Measurements from ENCODE around the gene LMX1A.

LMX1A gene

DNA sequence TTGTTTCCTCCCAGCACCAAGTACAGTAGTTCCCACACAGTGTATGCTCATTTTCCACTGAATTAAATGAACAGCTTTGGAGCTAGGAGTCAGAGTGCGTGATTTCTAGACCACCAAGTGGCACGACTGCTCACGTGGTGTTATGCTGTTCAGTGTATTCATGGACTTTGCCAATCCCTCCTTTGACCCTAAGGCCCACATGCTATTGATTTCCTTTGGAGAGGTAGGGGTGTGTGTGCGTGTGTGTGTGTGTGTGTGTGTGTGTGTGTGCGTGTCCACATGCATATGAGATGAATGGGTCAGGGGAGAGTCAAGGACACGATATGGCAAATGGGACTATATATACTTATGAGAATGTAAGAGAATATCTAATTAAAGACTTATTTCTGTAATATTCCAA, 177.2 kb downstream of the LMX1A start:
- no peaks in the 10 kb centered on the region for H3K36me3 ChIP-seq (ENCODE audit: control insufficient read depth in 2 of 2, insufficient read depth in 1 of 2, low read length in 2 of 2)
- no peaks in the 10 kb centered on the region for H3K4me1 ChIP-seq (ENCODE audit: control insufficient read depth, insufficient read depth, low read length)
- TF ChIP-seq KLF10 (tag by site-specific recombination; IDR thresholded peaks at IDR 0.05) (no peak), ZNF19 (tag by site-specific recombination; IDR thresholded peaks at IDR 0.05; ENCODE audit: low read depth) (no peak), BCL11A (tag by site-specific recombination; IDR thresholded peaks at IDR 0.05; ENCODE audit: low read depth) (no peak), ZNF302 (tag by site-specific recombination; IDR thresholded peaks at IDR 0.05; ENCODE audit: low read depth) (no peak), ZNF521 (tag by site-specific recombination; IDR thresholded peaks at IDR 0.05) (no peak), IKZF3 (tag by site-specific recombination; IDR thresholded peaks at IDR 0.05) (no peak), YY1 (tag by site-specific recombination; IDR thresholded peaks at IDR 0.05) (no peak), ZNF174 (tag by site-specific recombination; IDR thresholded peaks at IDR 0.05) (no peak), ZNF510 (tag by site-specific recombination; IDR thresholded peaks at IDR 0.05; ENCODE audit: insufficient replicate concordance) (no peak), KLF1 (tag by site-specific recombination; IDR thresholded peaks at IDR 0.05) (no peak), ZNF394 (tag by site-specific recombination; IDR thresholded peaks at IDR 0.05; ENCODE audit: borderline replicate concordance) (no peak)
- TF ChIP-seq, protein P1, sequence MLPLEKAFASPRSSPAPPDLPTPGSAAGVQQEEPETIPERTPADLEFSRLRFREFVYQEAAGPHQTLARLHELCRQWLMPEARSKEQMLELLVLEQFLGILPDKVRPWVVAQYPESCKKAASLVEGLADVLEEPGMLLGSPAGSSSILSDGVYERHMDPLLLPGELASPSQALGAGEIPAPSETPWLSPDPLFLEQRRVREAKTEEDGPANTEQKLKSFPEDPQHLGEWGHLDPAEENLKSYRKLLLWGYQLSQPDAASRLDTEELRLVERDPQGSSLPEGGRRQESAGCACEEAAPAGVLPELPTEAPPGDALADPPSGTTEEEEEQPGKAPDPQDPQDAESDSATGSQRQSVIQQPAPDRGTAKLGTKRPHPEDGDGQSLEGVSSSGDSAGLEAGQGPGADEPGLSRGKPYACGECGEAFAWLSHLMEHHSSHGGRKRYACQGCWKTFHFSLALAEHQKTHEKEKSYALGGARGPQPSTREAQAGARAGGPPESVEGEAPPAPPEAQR (tag by site-specific recombination; IDR thresholded peaks at IDR 0.05) = no peak
- no peak overlapping the region for H3K27ac ChIP-seq (ENCODE audit: extremely low read depth, low read depth, low read length)
- H3K9me3 ChIP-seq (ENCODE audit: control insufficient read depth, insufficient read depth, low read depth, low read length) = no peaks in the 10 kb centered on the region
- H3K4me3 ChIP-seq (ENCODE audit: low read depth, low read length) = no peak overlapping the region
- ChIA-PET POLR2A (no interaction called here), CTCF (interaction anchor here (1.3 kb wide), 1 partner anchor 78 kb away, joined by 3 read pairs; no protein-coding TSS in a partner anchor)

DNA sequence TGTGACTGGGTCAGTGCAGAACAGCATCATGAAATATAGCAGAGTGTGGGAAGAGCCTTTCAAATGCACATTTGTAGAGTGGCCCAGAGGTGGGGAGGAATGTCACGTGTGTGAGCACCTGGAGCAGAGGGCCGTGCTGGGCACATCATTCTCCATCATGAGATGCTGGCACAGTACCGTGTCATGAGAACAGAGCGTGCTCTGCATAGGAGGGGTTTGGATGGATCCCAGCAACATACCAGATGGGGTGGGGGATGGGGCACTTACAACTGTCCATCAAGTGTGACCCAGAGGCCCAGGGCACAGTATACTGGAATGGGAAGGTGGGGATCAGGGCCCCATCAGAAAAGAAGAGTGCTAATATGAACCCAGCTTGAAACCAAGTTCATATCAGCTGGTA, 182.0 kb downstream of the LMX1A start:
- no peak for TF ChIP-seq ZNF157 (tag by site-specific recombination; IDR thresholded peaks at IDR 0.05)
- no peak for TF ChIP-seq ZNF112 (tag by site-specific recombination; IDR thresholded peaks at IDR 0.05)
- no peak for TF ChIP-seq GFI1B (tag by site-specific recombination; IDR thresholded peaks at IDR 0.05)
- no peak for TF ChIP-seq ZBTB1 (tag by site-specific recombination; IDR thresholded peaks at IDR 0.05)
- no peak for TF ChIP-seq ZFP3 (tag by site-specific recombination; IDR thresholded peaks at IDR 0.05; ENCODE audit: low read depth)
- TF ChIP-seq, protein P2, sequence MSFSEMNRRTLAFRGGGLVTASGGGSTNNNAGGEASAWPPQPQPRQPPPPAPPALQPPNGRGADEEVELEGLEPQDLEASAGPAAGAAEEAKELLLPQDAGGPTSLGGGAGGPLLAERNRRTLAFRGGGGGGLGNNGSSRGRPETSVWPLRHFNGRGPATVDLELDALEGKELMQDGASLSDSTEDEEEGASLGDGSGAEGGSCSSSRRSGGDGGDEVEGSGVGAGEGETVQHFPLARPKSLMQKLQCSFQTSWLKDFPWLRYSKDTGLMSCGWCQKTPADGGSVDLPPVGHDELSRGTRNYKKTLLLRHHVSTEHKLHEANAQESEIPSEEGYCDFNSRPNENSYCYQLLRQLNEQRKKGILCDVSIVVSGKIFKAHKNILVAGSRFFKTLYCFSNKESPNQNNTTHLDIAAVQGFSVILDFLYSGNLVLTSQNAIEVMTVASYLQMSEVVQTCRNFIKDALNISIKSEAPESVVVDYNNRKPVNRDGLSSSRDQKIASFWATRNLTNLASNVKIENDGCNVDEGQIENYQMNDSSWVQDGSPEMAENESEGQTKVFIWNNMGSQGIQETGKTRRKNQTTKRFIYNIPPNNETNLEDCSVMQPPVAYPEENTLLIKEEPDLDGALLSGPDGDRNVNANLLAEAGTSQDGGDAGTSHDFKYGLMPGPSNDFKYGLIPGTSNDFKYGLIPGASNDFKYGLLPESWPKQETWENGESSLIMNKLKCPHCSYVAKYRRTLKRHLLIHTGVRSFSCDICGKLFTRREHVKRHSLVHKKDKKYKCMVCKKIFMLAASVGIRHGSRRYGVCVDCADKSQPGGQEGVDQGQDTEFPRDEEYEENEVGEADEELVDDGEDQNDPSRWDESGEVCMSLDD (tag by site-specific recombination; IDR thresholded peaks at IDR 0.05) = no peak
- CTCF ChIA-PET = interaction anchor here (0.7 kb wide), 1 partner anchor 197 kb away, joined by 4 read pairs; no protein-coding TSS in a partner anchor
- no peaks in the 10 kb centered on the region for H3K9me3 ChIP-seq (ENCODE audit: control insufficient read depth, insufficient read depth, low read depth, low read length)
- POLR2A ChIA-PET = no interaction called here
- no peaks in the 10 kb centered on the region for H3K36me3 ChIP-seq (ENCODE audit: control insufficient read depth in 2 of 2, insufficient read depth in 1 of 2, low read length in 2 of 2)
- no peak overlapping the region for H3K4me3 ChIP-seq (ENCODE audit: low read depth, low read length)
- no peak overlapping the region for H3K27ac ChIP-seq (ENCODE audit: extremely low read depth, low read depth, low read length)
- no peaks in the 10 kb centered on the region for H3K4me1 ChIP-seq (ENCODE audit: control insufficient read depth, insufficient read depth, low read length)

DNA sequence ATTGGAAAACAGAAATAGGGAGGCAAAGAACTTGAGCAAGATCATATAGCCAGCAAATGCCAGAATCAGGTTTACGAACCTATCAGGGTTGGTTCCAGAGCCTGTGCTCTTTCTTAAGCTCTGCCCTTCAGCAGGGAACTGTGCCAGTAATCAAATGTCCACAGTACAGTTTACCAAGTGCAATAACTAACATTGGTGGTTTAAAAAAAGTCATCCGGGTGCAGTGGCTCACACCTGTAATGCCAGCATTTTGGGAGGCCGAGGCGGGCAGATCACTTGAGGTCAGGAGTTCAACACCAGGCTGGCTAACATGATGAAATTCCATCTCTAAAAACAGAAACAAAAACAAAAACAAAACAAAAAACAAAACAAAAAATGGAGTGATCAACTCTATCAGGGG, 182.7 kb downstream of the LMX1A start:
- CTCF ChIA-PET = interaction anchor here (0.7 to 1.0 kb wide), 3 partner anchors 20 to 334 kb away, joined by 3 to 5 read pairs (median 4); no protein-coding TSS in a partner anchor
- no peaks in the 10 kb centered on the region for H3K4me1 ChIP-seq (ENCODE audit: control insufficient read depth, insufficient read depth, low read length)
- TF ChIP-seq, protein P3, sequence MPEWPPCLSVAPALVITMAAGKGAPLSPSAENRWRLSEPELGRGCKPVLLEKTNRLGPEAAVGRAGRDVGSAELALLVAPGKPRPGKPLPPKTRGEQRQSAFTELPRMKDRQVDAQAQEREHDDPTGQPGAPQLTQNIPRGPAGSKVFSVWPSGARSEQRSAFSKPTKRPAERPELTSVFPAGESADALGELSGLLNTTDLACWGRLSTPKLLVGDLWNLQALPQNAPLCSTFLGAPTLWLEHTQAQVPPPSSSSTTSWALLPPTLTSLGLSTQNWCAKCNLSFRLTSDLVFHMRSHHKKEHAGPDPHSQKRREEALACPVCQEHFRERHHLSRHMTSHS (tag by site-specific recombination; IDR thresholded peaks at IDR 0.05) = no peak
- no peak for TF ChIP-seq ZNF624 (tag by site-specific recombination; IDR thresholded peaks at IDR 0.05)
- TF ChIP-seq ZNF416 (tag by site-specific recombination; IDR thresholded peaks at IDR 0.05) = no peak
- no peak for TF ChIP-seq ZNF112 (tag by site-specific recombination; IDR thresholded peaks at IDR 0.05)
- no peak for TF ChIP-seq ZNF843 (tag by site-specific recombination; IDR thresholded peaks at IDR 0.05)
- TF ChIP-seq ZXDB (tag by site-specific recombination; IDR thresholded peaks at IDR 0.05) = no peak
- TF ChIP-seq, protein P1 (tag by site-specific recombination; IDR thresholded peaks at IDR 0.05) = no peak
- TF ChIP-seq ZSCAN30 (tag by site-specific recombination; IDR thresholded peaks at IDR 0.05) = no peak
- no peaks in the 10 kb centered on the region for H3K36me3 ChIP-seq (ENCODE audit: control insufficient read depth in 2 of 2, insufficient read depth in 1 of 2, low read length in 2 of 2)
- H3K9me3 ChIP-seq (ENCODE audit: control insufficient read depth, insufficient read depth, low read depth, low read length) = no peaks in the 10 kb centered on the region
- POLR2A ChIA-PET = no interaction called here
- H3K27ac ChIP-seq (ENCODE audit: extremely low read depth, low read depth, low read length) = no peak overlapping the region
- no peak overlapping the region for H3K4me3 ChIP-seq (ENCODE audit: low read depth, low read length)

Measured in HEK293 (cell line).